Measurements from ENCODE around the gene LRRC51.

LRRC51 gene

GRCh38 chr11:72040491-72041363 lies 39.9 kb upstream of the LRRC51 start:
- peak overlapping the region; percentile 79 for H3K4me3 ChIP-seq (ENCODE audit: low read depth, low read length)
- no peak for TF ChIP-seq CTCF (IDR thresholded peaks at IDR 0.05; ENCODE audit: low read depth, low read length)

GRCh38 chr11:72041364-72042063 lies 39.1 kb upstream of the LRRC51 start:
- no peak for TF ChIP-seq CTCF (IDR thresholded peaks at IDR 0.05; ENCODE audit: low read depth, low read length)
- peak overlapping the region; percentile 79 for H3K4me3 ChIP-seq (ENCODE audit: low read depth, low read length)

DNA sequence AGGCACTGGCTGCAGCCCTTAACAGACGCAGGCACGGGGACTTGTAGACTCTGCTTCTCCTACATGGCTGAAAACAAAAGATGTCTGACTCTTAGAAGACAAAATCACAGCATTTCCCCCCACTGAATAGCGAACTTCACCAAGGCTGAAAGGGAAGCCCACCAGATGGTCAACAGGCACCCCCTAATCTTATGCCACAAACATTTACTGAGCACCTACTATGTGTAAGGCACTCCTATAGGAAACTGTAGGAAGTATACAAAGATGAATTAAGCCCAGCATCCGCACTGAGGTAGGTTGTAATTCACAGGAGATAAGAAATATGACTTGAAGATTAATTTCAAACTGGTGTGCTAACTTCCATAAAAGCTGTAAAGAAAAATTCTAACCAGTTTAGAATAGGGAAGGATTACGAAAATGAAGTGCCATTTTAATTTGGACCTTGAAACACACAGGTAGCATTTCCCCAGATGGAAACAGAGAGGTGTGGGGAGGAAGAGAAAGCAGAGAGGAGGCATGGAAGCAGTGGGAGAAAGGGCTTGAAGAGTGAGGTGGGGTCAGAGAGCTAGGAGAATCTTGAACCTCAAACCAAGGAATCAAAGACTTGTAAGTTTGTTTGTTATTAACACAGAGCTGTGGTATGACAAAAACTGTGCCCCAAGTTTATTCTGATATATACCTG lies 38.4 kb upstream of the LRRC51 start:
- H3K4me3 ChIP-seq (ENCODE audit: low read depth, low read length): peak overlapping the region; percentile 79
- no peak for TF ChIP-seq CTCF (IDR thresholded peaks at IDR 0.05; ENCODE audit: low read depth, low read length)

DNA sequence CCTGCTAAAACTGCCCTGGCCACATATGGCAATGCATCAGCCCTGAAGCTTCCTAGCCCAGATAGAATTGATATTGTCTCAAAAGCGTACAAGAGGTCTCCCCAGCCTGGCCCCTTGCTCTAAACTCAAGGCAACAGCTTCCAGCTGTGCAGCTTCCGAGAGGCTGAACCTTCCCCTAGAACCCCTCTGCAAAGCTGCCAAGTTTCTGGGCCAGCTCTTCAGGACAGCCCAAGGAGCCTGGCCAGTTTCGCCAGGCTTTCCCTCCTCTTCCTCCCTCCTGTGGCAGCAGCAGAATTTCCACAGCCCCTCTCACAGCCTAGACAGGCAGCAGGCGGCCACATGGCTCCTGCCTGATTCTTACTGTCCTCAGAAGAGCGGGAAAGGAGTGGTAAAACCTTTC lies 34.8 kb upstream of the LRRC51 start:
- no peak for TF ChIP-seq CTCF (IDR thresholded peaks at IDR 0.05; ENCODE audit: low read depth, low read length)
- no peak overlapping the region for H3K4me3 ChIP-seq (ENCODE audit: low read depth, low read length)

DNA sequence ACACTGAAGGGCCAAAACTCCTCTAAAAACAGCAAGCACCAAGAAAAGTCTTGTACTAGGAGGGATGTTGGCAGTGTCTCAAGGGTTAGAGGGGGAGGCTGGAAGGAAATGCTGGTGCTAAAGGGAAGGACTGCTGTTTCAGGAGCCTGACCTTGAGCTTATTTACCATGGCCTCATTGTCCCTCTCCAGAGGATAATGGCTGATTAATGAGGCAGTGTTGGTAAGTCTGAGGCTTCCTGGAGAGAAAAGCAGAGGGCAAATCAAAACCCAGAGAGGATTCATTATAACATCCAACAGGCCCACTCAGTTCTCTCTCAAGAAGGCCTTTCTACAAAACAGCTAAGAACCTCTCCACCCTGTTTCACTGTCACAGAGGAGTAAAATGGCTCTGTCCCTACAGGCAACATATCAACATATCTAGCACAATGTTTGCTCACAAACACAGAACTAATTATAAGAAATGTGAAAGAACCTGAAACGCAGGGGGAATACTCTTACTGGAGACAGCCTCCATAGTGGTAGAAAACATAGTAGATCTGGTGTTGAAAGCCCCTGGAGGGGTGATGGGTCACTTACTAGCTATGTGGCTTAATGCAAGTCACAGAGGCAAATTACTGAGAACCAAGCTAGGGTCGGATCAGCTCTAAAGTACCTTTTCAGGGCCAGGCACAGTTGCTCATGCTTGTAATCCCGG lies 31.7 kb upstream of the LRRC51 start:
- no peak for TF ChIP-seq CTCF (IDR thresholded peaks at IDR 0.05; ENCODE audit: low read depth, low read length)
- no peak overlapping the region for H3K4me3 ChIP-seq (ENCODE audit: low read depth, low read length)

DNA sequence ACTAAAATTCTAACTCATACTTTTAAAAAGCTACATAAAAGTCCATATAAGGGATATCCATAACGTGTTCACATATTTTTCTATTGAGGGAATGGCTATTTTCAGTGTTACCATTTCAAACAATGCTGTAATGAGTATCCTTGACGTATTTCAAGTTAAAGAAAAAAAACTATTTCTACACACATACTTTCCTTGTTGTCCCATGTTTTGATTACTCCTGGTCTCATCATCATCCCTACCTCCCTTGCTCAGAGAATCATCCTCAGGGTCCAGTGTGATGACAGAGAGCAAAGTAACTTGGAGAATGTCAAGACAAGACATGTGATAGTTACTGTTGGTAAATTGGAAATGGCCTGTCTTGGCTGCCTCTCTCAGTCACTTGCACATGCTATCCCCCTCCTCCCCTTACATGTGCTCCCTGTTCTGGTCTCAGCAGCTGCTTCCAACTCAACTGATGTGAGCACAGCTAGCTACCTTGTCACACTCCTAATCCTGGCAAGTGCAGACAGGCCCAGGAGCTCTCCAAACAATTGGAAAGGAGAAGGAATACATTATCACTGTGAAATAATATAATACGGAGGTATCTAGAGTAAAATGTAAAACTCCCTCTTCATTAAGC lies 22.1 kb upstream of the LRRC51 start:
- no peak overlapping the region for H3K4me3 ChIP-seq (ENCODE audit: low read depth, low read length)
- no peak for TF ChIP-seq CTCF (IDR thresholded peaks at IDR 0.05; ENCODE audit: low read depth, low read length)

All from WI38 (cell line).